ENCODE data around the gene ORM1. TPM values are rescaled to one million over a fixed set of nuclear protein-coding genes. Genes with fewer than 3 reads are reported as not detected.

The ORM1 gene
- total and polyA plus RNA-seq, 9 donors: 0.30 to 11.9 (median 2.1) TPM; not detected in 4

DNA sequence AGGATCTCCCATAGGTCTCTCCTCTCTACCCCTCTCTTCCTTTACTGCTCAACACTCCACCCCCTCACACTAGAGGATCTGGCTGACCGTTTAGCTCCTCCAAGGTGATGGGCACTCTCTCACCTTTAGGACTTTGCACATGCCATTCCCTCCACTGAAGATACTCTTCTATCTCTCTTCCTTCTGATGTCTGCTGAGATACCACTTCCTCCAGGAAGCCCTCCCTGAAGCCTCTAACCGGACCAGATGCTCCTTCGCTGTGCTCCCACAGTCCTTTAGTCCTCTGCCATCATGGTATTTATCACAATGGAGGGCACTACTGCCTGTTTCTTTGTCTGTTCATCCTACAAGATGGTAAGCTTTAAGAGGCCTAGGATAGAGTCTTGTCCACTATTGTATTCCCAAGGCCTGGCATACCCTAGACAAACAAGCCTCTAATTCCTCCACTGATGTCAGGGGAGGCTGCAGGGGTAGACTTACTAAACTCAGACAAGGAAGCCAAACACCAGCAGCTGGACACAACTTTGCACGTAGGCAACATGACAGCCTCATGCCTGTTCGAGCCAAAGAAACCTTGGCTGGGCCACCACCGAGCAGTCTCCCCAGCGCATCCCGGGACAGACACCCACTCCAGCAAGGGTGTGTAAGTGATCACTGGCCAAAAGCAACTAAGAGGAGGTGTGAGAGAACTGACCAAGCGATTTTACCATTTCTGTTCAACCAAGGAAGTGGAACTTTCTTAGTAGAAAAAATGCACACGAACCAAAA lies 27.0 kb downstream of the ORM1 start:
- Histone ChIP-seq H3K36me3 (no peaks in the 10 kb centered on the region), H3K9me3 (no peaks in the 10 kb centered on the region), H3K4me3 (no peak overlapping the region), H3K27ac (peak overlapping the region in 1 of 2 donors; percentile 61), H3K27me3 (no peaks in the 10 kb centered on the region), H3K4me1 (ENCODE audit: insufficient read depth) (no peaks in the 10 kb centered on the region)
- intact Hi-C loops (cut with DNase I): loop anchor here in 1 of 4 donors (5.0 kb wide), 1 partner anchor 47 kb away; no protein-coding TSS in a partner anchor
- no peak for TF ChIP-seq EP300 (IDR thresholded peaks at IDR 0.05)
- TF ChIP-seq POLR2A (IDR thresholded peaks at IDR 0.05): no peak
- no peak for TF ChIP-seq CTCF (IDR thresholded peaks at IDR 0.05)
- 74 to 83% (median 76%) methylated on average over 10 of the region's 10 CpGs for WGBS, 3 donors
- DNase-seq: peak in 2 of 5 donors; percentile 4 to 8

- 91 to 93% (median 92%) methylated on average over 16 of the region's 16 CpGs for WGBS, 3 donors
- no peak for DNase-seq
- intact Hi-C loops (cut with DNase I): no loop called here
- no peak overlapping the region for H3K4me3 ChIP-seq
- no peaks in the 10 kb centered on the region for H3K36me3 ChIP-seq
- no peaks in the 10 kb centered on the region for H3K27me3 ChIP-seq
- H3K9me3 ChIP-seq: no peaks in the 10 kb centered on the region
- TF ChIP-seq EP300 (IDR thresholded peaks at IDR 0.05) (no peak), CTCF (IDR thresholded peaks at IDR 0.05) (no peak), POLR2A (IDR thresholded peaks at IDR 0.05) (no peak)
- no peaks in the 10 kb centered on the region for H3K4me1 ChIP-seq (ENCODE audit: insufficient read depth)
- peak overlapping the region in 1 of 2 donors; percentile 2 for H3K27ac ChIP-seq
These were observed 27.9 kb downstream of the ORM1 start for GRCh38 chr9:114350636-114351401.

- intact Hi-C loops (cut with DNase I): no loop called here
- H3K27ac ChIP-seq: no peak overlapping the region
- no peak for DNase-seq
- TF ChIP-seq POLR2A (IDR thresholded peaks at IDR 0.05): no peak
- no peak for TF ChIP-seq EP300 (IDR thresholded peaks at IDR 0.05)
- no peak for TF ChIP-seq CTCF (IDR thresholded peaks at IDR 0.05)
- H3K4me3 ChIP-seq: no peak overlapping the region
- no peaks in the 10 kb centered on the region for H3K9me3 ChIP-seq
- WGBS, 3 donors: 76 to 78% (median 77%) methylated on average over 4 of the region's 4 CpGs
- H3K27me3 ChIP-seq: no peaks in the 10 kb centered on the region
- H3K36me3 ChIP-seq: no peaks in the 10 kb centered on the region
- no peaks in the 10 kb centered on the region for H3K4me1 ChIP-seq (ENCODE audit: insufficient read depth)
These were observed 29.0 kb downstream of the ORM1 start for GRCh38 chr9:114351932-114352331.

- Histone ChIP-seq H3K27ac (no peak overlapping the region), H3K4me3 (no peak overlapping the region), H3K27me3 (no peaks in the 10 kb centered on the region), H3K4me1 (ENCODE audit: insufficient read depth) (no peaks in the 10 kb centered on the region), H3K9me3 (no peaks in the 10 kb centered on the region), H3K36me3 (no peaks in the 10 kb centered on the region)
- TF ChIP-seq POLR2A (IDR thresholded peaks at IDR 0.05): no peak
- TF ChIP-seq EP300 (IDR thresholded peaks at IDR 0.05): no peak
- no peak for TF ChIP-seq CTCF (IDR thresholded peaks at IDR 0.05)
- intact Hi-C loops (cut with DNase I): no loop called here
- no peak for DNase-seq
- WGBS, 3 donors: 90 to 94% (median 91%) methylated on average over 6 of the region's 6 CpGs
These were observed 32.9 kb downstream of the ORM1 start for GRCh38 chr9:114355821-114356220.
